ENCODE measurements around the gene GOLGA6L7.
"Not testable (repeated sequence)": the region's sequence is repeated elsewhere in the genome, so short reads cannot be mapped to it uniquely, and the experiment has no call there.

DNA sequence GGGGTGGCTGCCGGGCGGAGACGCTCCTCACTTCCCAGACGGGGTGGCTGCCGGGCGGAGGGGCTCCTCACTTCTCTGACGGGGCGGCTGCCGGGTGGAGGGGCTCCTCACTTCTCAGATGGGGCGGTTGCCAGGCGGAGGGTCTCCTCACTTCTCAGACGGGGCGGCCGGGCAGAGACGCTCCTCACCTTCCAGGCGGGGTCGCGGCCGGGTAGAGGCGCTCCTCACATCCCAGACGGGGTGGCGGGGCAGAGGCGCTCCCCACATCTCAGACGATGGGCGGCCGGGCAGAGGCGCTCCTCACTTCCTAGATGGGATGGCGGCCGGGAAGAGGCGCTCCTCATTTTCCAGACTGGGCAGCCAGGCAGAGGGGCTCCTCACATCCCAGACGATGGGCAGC, 1.3 kb upstream of the GOLGA6L7 start:
- not testable (repeated sequence) for TF ChIP-seq MAFK (IDR thresholded peaks at IDR 0.05; ENCODE audit: low read depth, low read length); CHD2 (IDR thresholded peaks at IDR 0.05; ENCODE audit: low read length); SRF (IDR thresholded peaks at IDR 0.05; ENCODE audit: low read depth, low read length); SP1 (IDR thresholded peaks at IDR 0.05; ENCODE audit: low read depth, low read length); BRCA1 (IDR thresholded peaks at IDR 0.05; ENCODE audit: low read depth, low read length); CBX5 (IDR thresholded peaks at IDR 0.05; ENCODE audit: low read depth, low read length); TCF12 (IDR thresholded peaks at IDR 0.05; ENCODE audit: low read depth, low read length); KDM1A (IDR thresholded peaks at IDR 0.05; ENCODE audit: borderline replicate concordance, low read length); TEAD4 (IDR thresholded peaks at IDR 0.05; ENCODE audit: low read depth, low read length); RFX5 (IDR thresholded peaks at IDR 0.05; ENCODE audit: borderline replicate concordance, low read depth, low read length); POLR2A (IDR thresholded peaks at IDR 0.05; ENCODE audit: control extremely low read depth in 1 of 2, low read depth in 2 of 2, low read length in 2 of 2)
- TF ChIP-seq, protein P1, sequence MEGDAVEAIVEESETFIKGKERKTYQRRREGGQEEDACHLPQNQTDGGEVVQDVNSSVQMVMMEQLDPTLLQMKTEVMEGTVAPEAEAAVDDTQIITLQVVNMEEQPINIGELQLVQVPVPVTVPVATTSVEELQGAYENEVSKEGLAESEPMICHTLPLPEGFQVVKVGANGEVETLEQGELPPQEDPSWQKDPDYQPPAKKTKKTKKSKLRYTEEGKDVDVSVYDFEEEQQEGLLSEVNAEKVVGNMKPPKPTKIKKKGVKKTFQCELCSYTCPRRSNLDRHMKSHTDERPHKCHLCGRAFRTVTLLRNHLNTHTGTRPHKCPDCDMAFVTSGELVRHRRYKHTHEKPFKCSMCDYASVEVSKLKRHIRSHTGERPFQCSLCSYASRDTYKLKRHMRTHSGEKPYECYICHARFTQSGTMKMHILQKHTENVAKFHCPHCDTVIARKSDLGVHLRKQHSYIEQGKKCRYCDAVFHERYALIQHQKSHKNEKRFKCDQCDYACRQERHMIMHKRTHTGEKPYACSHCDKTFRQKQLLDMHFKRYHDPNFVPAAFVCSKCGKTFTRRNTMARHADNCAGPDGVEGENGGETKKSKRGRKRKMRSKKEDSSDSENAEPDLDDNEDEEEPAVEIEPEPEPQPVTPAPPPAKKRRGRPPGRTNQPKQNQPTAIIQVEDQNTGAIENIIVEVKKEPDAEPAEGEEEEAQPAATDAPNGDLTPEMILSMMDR (IDR thresholded peaks at IDR 0.05; ENCODE audit: control extremely low read depth in 1 of 3, insufficient read depth in 1 of 3, low read depth in 1 of 3, low read length in 3 of 3): not testable (repeated sequence)
